ENCODE measurements around the gene TMEM8B.

DNA sequence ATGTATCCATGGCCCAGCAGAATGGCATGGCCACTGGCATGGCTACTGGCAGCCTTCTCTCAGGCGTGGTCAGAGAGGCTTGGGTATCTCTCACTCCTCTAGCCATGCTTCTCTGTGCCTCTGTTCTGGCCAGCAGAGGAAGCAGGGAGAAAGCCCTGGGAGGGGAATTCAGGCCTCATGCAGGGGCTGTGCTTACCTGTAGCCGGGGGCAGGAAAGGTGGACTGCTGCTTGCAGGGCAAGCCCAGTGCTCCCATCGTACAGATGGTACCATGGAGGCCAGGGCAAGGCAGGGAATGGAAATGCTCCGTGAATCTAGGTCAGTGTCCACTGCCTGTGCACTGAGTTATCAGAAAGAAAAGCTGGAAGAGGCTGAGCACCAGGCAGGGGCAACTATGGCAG is 38.5 kb downstream of the TMEM8B start:
- TF ChIP-seq FOXM1 (IDR thresholded peaks at IDR 0.05; ENCODE audit: borderline replicate concordance) = no peak
- no peak for TF ChIP-seq SP1 (IDR thresholded peaks at IDR 0.05)
- TF ChIP-seq HDGF (IDR thresholded peaks at IDR 0.05; ENCODE audit: borderline replicate concordance) = no peak
- TF ChIP-seq BHLHE40 (IDR thresholded peaks at IDR 0.05; ENCODE audit: borderline replicate concordance) = no peak
